Muscle layer of colon (tissue), 2 donors: ENCODE data around the gene IL32.
A peak's percentile ranks its signal among the peaks of the same experiment; 100 is the strongest.
"Not testable (repeated sequence)": the region's sequence is repeated elsewhere in the genome, so short reads cannot be mapped to it uniquely, and the experiment has no call there.

Source experiments
- H3K27ac ChIP-seq: one replicate; pipeline ENCODE4 v1.7.0; 2013; ENCODE audit warnings: low read depth, mild to moderate bottlenecking, low read length, moderate library complexity
- H3K27me3 ChIP-seq, 2 donors: one replicate each; pipeline ENCODE4 v1.7.0; 2013; ENCODE audit warnings: low read length in 2 of 2, mild to moderate bottlenecking in 2 of 2; ENCODE audit not compliant: insufficient read depth in 2 of 2, control insufficient read depth in 1 of 2
- H3K36me3 ChIP-seq: one replicate; pipeline ENCODE4 v1.7.0; 2013; ENCODE audit warnings: mild to moderate bottlenecking, low read length; ENCODE audit not compliant: insufficient read depth
- H3K4me1 ChIP-seq: one replicate; pipeline ENCODE4 v1.7.0; 2013; ENCODE audit warnings: mild to moderate bottlenecking, low read length; ENCODE audit not compliant: insufficient read depth
- H3K4me3 ChIP-seq, 2 donors: one replicate each; pipeline ENCODE4 v1.7.0; 2013; ENCODE audit warnings: low read length in 2 of 2, low read depth in 1 of 2, mild to moderate bottlenecking in 1 of 2, moderate library complexity in 1 of 2
- H3K9ac ChIP-seq: one replicate; pipeline ENCODE4 v1.7.0; 2013; ENCODE audit warnings: low read length
- H3K9me3 ChIP-seq: one replicate; pipeline ENCODE4 v1.7.0; 2013; ENCODE audit warnings: mild to moderate bottlenecking, low read length
- donor health status: abdominal sarcoma.
- donor health status: Adenocarcinoma of cecum.

Gene IL32

GRCh38 chr16:3065742-3066439 is 451 bp downstream of the IL32 start:
- H3K9me3 ChIP-seq, result no peaks in the 10 kb centered on the region
- H3K36me3 ChIP-seq, result no peaks in the 10 kb centered on the region
- peak overlapping the region; percentile 27 to 50 for H3K4me3 ChIP-seq
- H3K27ac ChIP-seq, result peak overlapping the region; percentile 14
- peak overlapping the region; percentile 30 for H3K9ac ChIP-seq
- peaks cover 6% of the 10 kb centered on the region for H3K4me1 ChIP-seq
- no peaks in the 10 kb centered on the region for H3K27me3 ChIP-seq

GRCh38 chr16:3066440-3066748 is 954 bp downstream of the IL32 start:
- Histone ChIP-seq H3K9me3 (no peaks in the 10 kb centered on the region), H3K9ac (no peak overlapping the region), H3K27me3 (no peaks in the 10 kb centered on the region), H3K27ac (no peak overlapping the region), H3K4me3 (peak overlapping the region; percentile 27 to 50), H3K36me3 (no peaks in the 10 kb centered on the region), H3K4me1 (peaks cover 6% of the 10 kb centered on the region)

- Histone ChIP-seq H3K4me3 (no peak overlapping the region), H3K4me1 (peaks cover 6% of the 10 kb centered on the region), H3K27me3 (no peaks in the 10 kb centered on the region), H3K27ac (no peak overlapping the region), H3K36me3 (no peaks in the 10 kb centered on the region), H3K9ac (no peak overlapping the region), H3K9me3 (no peaks in the 10 kb centered on the region)
Observed at GRCh38 chr16:3068487-3068886, 3.0 kb downstream of the IL32 start.

- H3K36me3 ChIP-seq, H3K4me3 ChIP-seq, H3K27ac ChIP-seq, H3K9ac ChIP-seq, H3K4me1 ChIP-seq, H3K27me3 ChIP-seq, H3K9me3 ChIP-seq: not testable (repeated sequence)
Observed at GRCh38 chr16:3069146-3069545, 3.7 kb downstream of the IL32 start.

GRCh38 chr16:3070608-3071111 is 5.2 kb downstream of the IL32 start:
- no peak overlapping the region for H3K4me3 ChIP-seq
- no peak overlapping the region for H3K9ac ChIP-seq
- no peaks in the 10 kb centered on the region for H3K36me3 ChIP-seq
- no peak overlapping the region for H3K27ac ChIP-seq
- H3K27me3 ChIP-seq, result no peaks in the 10 kb centered on the region
- no peaks in the 10 kb centered on the region for H3K4me1 ChIP-seq
- no peaks in the 10 kb centered on the region for H3K9me3 ChIP-seq

GRCh38 chr16:3071655-3072054 is 6.2 kb downstream of the IL32 start:
- H3K4me3 ChIP-seq, result no peak overlapping the region
- no peaks in the 10 kb centered on the region for H3K4me1 ChIP-seq
- no peak overlapping the region for H3K9ac ChIP-seq
- H3K27ac ChIP-seq, result no peak overlapping the region
- no peaks in the 10 kb centered on the region for H3K36me3 ChIP-seq
- H3K27me3 ChIP-seq, result no peaks in the 10 kb centered on the region
- no peaks in the 10 kb centered on the region for H3K9me3 ChIP-seq

GRCh38 chr16:3072148-3072547 is 6.7 kb downstream of the IL32 start:
- H3K36me3 ChIP-seq, H3K9me3 ChIP-seq, H3K4me1 ChIP-seq, H3K27me3 ChIP-seq, H3K4me3 ChIP-seq, H3K27ac ChIP-seq, H3K9ac ChIP-seq: not testable (repeated sequence)

GRCh38 chr16:3072576-3073263 is 7.3 kb downstream of the IL32 start:
- H3K4me1 ChIP-seq, H3K4me3 ChIP-seq, H3K27me3 ChIP-seq, H3K36me3 ChIP-seq, H3K9ac ChIP-seq, H3K27ac ChIP-seq, H3K9me3 ChIP-seq: not testable (repeated sequence)

GRCh38 chr16:3073448-3073847 is 8.0 kb downstream of the IL32 start:
- Histone ChIP-seq H3K4me3 (no peak overlapping the region), H3K27me3 (no peaks in the 10 kb centered on the region), H3K9ac (no peak overlapping the region), H3K27ac (no peak overlapping the region), H3K36me3 (no peaks in the 10 kb centered on the region), H3K4me1 (no peaks in the 10 kb centered on the region), H3K9me3 (no peaks in the 10 kb centered on the region)

GRCh38 chr16:3074860-3075522 is 9.6 kb downstream of the IL32 start:
- H3K4me3 ChIP-seq, result no peak overlapping the region
- no peaks in the 10 kb centered on the region for H3K9me3 ChIP-seq
- no peaks in the 10 kb centered on the region for H3K4me1 ChIP-seq
- no peaks in the 10 kb centered on the region for H3K36me3 ChIP-seq
- no peaks in the 10 kb centered on the region for H3K27me3 ChIP-seq
- no peak overlapping the region for H3K27ac ChIP-seq
- H3K9ac ChIP-seq, result no peak overlapping the region

GRCh38 chr16:3075523-3075915 is 10.1 kb downstream of the IL32 start:
- no peak overlapping the region for H3K27ac ChIP-seq
- no peaks in the 10 kb centered on the region for H3K36me3 ChIP-seq
- H3K27me3 ChIP-seq, result no peaks in the 10 kb centered on the region
- no peaks in the 10 kb centered on the region for H3K9me3 ChIP-seq
- no peaks in the 10 kb centered on the region for H3K4me1 ChIP-seq
- H3K4me3 ChIP-seq, result no peak overlapping the region
- H3K9ac ChIP-seq, result no peak overlapping the region
